ENCODE results near the gene ZNF182. TPM values are rescaled to one million over a fixed set of nuclear protein-coding genes. Genes with fewer than 3 reads are reported as not detected.
"Not testable (repeated sequence)": the region's sequence is repeated elsewhere in the genome, so short reads cannot be mapped to it uniquely, and the experiment has no call there.

ZNF182 gene
- total RNA-seq, 4 donors from 2014 or later, result 2.2 to 4.1 (median 4.1) TPM

GRCh38 chrX:47933946-47934345, 69.8 kb downstream of the ZNF182 start:
- TF ChIP-seq POLR2A (IDR thresholded peaks at IDR 0.05) (no peak), CTCF (IDR thresholded peaks at IDR 0.05) (no peak)
- DNase-seq (ENCODE audit: low spot score in 2 of 2), result no peak
- H3K4me3 ChIP-seq (ENCODE audit: low read depth, poor library complexity, severe bottlenecking), result no peak overlapping the region
- 48 to 57% methylated on average over 5 of the region's 5 CpGs for WGBS, 2 donors
- intact Hi-C loops (cut with DNase I; ENCODE audit: low total_unique reads), result no loop called here

GRCh38 chrX:47931970-47932369, 71.8 kb downstream of the ZNF182 start:
- 81 to 92% methylated on average over 3 of the region's 3 CpGs for WGBS, 2 donors
- intact Hi-C loops (cut with DNase I; ENCODE audit: low total_unique reads); DNase-seq (ENCODE audit: low spot score in 2 of 2); H3K4me3 ChIP-seq (ENCODE audit: low read depth, poor library complexity, severe bottlenecking): not testable (repeated sequence)

GRCh38 chrX:47927212-47927611, 76.6 kb downstream of the ZNF182 start:
- no peak overlapping the region for H3K4me3 ChIP-seq (ENCODE audit: low read depth, poor library complexity, severe bottlenecking)
- DNase-seq (ENCODE audit: low spot score in 2 of 2), result no peak
- 85 to 100% methylated on average over 2 of the region's 2 CpGs for WGBS, 2 donors
- intact Hi-C loops (cut with DNase I; ENCODE audit: low total_unique reads), result no loop called here
- TF ChIP-seq CTCF (IDR thresholded peaks at IDR 0.05), result no peak
- TF ChIP-seq POLR2A (IDR thresholded peaks at IDR 0.05), result no peak

Other genes with a start within 250 kb of the ZNF182 start
- gene ZNF81, start 167.1 kb downstream of the ZNF182 start, total RNA-seq, result 1 to 10 TPM; 3.5 to 6.3 (median 4.8) TPM
- gene SPACA5, start 3.0 kb upstream of the ZNF182 start, total RNA-seq, result not detected
- 1 to 10 TPM; 1.6 to 3.5 (median 2.9) TPM for gene ZNF630, start 67.7 kb upstream of the ZNF182 start, total RNA-seq
- not detected for gene SPACA5B, start 126.6 kb upstream of the ZNF182 start, total RNA-seq
- gene SSX5, start 192.8 kb upstream of the ZNF182 start, total RNA-seq, result not detected